Stimulated activated CD8-positive, alpha-beta memory T cell treated with anti-CD3 and anti-CD28 coated beads, Interleukin-4, amount 100 ng/mL, for 4 hours (primary cell): Measurements from ENCODE around the gene FASTK.

ENCODE experiments used
- DNase-seq, 2 donors: peaks; one replicate each; pipeline ENCODE4 v3.0.0-alpha.2; 2020; ENCODE audit warnings: low read depth in 2 of 2, low spot score in 1 of 2

FASTK gene, protein sequence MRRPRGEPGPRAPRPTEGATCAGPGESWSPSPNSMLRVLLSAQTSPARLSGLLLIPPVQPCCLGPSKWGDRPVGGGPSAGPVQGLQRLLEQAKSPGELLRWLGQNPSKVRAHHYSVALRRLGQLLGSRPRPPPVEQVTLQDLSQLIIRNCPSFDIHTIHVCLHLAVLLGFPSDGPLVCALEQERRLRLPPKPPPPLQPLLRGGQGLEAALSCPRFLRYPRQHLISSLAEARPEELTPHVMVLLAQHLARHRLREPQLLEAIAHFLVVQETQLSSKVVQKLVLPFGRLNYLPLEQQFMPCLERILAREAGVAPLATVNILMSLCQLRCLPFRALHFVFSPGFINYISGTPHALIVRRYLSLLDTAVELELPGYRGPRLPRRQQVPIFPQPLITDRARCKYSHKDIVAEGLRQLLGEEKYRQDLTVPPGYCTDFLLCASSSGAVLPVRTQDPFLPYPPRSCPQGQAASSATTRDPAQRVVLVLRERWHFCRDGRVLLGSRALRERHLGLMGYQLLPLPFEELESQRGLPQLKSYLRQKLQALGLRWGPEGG

DNA sequence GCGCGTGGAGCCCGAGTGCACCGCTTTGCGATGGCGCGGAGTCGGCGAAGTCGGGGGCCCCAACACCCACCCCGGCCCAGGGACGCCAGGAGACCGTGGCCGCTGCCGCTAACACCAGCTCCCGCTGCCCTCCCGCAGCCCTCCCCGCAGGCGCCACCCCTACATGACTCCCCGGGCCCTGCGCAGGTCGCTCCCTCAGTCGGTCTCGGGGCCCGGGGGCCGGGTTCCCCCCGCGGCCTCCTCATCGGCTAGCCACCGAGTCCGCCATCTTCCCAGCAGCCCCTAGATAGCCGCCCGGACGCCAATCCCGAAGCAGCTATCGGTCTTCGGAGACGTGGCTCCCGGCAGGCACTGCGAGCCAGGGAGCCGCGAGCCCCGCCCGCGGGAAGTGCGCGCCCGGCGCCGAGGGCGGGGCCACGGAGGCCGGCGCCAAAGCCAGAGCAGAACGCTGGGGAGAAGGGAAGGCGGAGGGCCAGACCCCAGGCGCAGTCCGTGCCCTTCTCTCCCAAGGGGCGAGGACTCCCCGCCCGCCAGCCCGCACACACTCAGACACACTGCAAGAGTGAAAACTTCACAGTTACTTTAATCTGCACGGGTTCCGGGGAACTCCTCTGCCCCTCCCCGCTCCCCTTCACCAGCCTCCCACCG, at the start of gene FASTK:
FASTK (minus strand) TSS at position 288 of the 648 bp plus-strand sequence; CDS start at position 245, 43 bp downstream.
- DNase-seq = peak; percentile 59 to 74

- DNase-seq = no peak
These were observed 49.5 kb upstream of the FASTK start for GRCh38 chr7:151129960-151130591.

DNA sequence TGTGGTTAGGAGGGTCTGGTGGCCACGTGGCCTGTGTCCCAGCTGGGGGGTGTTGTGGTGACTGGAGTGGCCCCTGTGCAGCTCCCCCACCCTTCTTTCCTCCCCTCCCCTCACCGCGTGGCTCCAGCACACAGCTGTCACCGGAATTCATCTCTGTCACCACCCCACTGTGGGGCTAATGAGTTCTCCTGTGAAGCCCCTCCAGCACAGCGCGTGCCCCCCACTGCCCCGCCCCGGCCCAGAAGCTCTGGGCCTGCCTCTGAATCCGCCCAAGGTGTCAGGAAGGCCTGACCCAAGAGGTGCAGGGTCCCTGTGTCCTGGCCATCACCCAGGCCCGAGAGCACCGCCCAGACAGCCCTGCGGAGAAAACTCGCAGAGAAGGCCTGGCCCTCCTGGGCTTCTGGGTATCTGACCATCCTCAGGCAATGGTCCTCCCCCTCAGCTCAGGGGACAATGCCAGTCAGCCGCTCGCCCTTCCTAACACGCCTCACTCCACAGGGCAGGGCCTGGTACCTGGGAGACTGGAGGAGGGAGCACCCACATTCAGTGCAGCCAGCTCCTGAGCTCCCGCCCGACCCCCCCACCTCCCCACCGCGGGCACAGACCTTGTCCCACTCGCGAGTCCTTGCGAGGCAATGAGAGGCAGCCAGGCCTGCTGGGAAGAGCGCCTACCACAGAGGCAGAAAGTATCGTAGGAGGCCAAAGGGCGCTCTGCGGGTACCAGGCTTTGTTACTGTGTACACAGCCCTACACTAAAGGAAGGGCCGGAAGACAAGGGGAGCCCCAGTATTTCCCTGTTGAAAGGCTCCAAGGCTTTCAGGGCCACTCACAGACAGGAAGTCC, 48.7 kb upstream of the FASTK start:
- no peak for DNase-seq

- DNase-seq = no peak
These were observed 48.1 kb upstream of the FASTK start for GRCh38 chr7:151128716-151129115.

DNA sequence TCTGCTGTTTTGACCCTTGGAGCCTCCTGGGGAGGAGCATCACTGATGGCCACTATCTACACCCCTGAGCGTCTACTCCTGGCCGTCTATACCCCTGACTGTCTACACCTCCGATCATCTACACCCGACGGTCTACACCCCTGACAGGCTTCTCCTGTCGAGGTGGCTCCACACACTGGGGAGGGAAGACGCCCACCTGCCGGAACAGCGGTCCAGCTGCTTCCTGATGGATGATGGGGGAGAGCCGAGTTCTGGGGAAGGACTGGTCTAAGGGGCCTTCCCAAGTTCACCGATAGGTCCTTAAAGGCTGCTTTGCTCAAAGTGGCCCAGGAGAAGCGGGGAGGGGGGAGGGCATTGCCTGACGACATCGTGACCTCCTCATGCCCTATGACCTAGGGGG, 47.5 kb upstream of the FASTK start:
- DNase-seq = no peak

GRCh38 chr7:151126491-151127137, 46.0 kb upstream of the FASTK start:
- no peak for DNase-seq

DNA sequence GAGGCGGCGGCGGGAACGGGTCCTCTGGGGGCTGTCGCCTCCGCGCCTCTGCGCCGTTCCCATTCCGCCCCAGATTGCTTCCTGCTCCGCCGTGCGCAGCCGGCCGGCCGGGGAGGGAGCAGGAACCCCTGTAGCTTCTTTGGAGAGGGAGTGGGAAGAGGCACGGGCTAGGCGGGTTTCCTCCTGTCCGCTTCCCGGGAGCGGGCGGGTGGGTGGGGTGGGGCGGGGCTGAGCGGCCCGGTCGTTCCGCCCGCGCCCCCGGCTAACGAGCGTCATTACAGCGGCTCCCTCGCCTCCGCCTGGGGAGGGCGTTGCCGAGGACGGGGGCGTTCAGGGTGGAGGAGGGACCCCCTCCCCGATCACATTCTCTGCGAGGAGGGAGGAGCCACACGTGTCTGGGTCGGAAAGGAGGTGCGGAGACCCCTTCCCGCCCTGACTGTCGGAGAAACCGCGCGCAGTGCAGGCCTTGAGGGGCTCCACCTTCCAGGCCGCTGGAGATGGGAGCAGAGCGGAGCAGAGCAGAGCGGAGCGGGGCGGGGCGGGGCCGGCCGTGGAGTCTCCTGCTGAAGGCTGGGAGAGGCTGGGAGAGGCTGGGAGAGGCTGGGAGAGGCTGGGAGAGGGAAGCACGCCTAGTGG, 45.4 kb upstream of the FASTK start:
- no peak for DNase-seq

- DNase-seq = no peak
These were observed 44.8 kb upstream of the FASTK start for GRCh38 chr7:151125470-151125845.

DNA sequence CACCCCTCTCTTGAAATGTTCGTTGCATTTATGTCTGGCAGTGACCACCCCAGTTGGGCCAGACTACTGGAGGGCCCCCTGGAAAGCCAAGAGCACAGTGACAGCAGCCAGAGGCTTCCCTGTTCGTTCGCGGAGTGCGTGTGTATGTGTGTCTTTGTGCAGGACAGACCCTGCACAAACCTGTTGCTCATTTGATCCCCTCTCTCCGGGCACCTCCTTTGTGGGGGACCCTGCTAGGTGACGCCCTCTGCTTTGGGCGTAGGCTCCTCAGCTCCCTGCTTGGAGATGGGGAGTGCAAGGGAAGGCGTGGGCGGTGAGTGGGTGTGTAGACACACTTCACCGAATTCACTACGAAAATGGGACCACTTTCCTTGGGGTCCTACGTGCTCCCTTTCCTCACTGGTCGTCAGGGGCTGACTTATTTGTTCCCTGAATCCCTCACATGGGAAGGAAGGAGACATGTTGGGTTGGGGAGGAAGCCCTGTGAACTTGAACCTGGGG, 44.3 kb upstream of the FASTK start:
- DNase-seq = no peak

DNA sequence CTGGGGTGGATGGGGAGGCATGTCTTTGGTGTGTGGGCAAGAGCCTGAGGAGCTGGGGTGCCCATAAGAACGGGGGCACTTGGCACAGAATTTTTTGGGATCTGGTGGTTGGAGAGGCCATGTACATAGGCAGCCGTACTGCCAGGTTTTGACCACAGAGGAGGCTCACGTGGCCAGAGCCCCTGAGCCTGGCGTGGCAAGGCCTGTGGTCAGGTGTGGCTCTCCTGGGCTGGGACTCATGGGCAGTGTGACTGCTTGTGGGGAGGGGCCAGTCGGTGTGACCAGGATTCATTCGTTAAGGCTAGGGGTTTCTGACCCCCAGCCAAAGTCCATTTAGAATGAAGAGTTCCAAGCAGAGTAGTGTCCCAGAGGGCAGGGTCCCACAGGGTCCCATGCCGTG, 43.9 kb upstream of the FASTK start:
- no peak for DNase-seq

DNA sequence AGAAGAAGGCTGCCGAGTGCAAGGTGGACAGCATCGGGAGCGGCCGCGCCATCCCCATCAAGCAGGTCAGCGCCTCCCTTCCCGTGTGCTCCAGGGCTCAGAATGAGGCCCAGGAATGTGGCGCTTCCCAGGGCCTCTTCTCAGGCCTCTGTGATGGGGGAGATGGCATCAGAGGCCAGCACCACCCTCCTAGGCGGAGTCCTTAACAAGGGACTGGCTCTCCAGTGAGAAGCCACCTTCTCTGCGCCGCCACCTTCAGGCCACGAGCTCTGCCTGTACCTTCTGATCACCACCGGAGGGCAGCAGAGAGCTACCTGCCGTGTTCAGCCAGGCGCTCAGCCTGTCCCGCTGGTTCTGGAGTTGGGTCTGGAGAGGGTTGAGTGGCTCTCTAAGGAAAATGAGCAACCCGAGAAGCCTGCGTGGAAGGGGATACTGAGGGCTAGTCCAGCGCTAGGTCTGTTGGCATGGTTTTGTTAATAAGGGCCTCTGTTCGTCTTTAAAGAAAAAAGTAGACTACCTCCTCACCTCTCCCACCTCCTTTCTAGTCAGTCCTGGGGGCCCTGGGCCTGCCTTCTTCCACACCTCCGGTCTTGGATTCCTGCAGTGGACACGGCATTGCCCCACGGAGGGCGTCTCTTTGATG, 43.3 kb upstream of the FASTK start:
- DNase-seq = peak; percentile 47 to 78

- DNase-seq = no peak
These were observed 42.7 kb upstream of the FASTK start for GRCh38 chr7:151123158-151123821.

- DNase-seq = no peak
These were observed 42.2 kb upstream of the FASTK start for GRCh38 chr7:151122796-151123157.

DNA sequence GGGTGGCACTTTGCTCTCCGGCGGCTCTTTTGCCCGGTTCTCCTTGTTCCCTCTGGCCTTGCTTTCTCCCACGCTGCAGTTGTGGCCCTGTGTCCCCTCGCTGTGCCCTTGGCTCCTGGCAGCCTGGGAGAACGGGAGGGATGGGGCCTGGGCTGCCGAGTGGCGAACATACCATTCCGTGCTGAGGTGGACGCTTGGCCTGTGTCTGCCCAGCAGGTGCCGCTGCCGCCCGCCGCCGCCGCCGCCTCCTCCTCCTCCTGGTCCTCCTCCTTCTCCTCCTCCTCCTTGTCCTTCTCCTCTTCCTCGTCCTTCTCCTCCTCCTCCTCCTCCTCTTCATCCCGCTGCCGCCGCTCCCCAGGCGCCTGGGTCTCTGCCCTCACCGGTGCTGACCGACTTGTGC, 41.7 kb upstream of the FASTK start:
- no peak for DNase-seq

DNA sequence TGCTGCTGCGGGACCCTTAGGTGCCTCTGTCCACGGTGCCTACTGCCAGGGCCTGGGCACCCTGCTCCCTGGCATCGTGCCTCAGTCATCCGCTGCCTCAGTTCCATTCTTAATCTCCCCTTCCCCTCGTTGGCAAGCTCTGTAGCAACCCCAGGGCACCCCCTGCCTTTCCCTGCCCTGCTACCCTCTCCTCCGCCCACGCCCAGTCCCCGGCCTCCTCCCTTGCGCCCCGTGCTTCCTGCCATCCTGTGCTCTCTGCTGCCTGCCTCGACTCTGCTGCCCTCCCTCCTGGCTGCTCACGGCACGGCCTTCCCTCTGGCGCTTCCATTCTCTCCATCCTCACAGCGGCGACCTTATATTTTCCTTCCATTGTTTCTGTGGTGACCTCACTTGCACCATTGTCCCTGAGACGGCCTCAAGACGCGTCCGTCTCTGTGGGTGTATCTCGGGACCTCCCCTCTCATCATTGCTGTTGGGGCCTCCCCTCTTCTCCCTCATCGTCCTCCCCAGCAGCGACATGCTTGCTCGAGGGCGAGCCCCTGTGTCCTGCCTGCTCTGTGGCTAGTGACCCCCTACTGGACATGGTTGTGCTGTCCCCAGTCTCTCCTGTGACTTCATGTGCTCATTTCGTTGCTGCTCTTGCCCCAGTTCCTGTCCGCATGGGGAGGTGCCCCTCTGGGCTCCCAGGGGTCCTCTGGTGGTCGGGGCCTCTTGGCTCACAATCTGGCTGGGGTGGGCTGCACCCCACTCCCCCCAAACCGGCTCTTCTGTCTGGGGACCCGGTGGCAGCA, 41.0 kb upstream of the FASTK start:
- DNase-seq = no peak

GRCh38 chr7:151120896-151121295, 40.3 kb upstream of the FASTK start:
- DNase-seq = no peak

DNA sequence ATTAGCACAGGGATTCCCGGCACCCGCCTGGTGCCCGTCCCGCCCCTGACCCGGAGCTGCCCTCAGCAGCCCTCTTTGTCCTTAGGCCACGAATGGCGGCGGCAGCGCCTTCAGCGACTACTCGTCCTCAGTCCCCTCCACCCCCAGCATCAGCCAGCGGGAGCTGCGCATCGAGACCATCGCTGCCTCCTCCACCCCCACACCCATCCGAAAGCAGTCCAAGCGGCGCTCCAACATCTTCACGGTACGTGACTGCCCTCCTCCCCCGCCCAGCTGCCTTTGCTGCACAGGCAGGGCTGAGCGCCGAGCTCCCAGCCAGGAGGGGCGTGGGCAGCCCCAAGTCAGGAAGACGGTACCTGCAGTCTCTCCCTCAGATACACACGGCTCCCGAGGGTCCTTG, 39.3 kb upstream of the FASTK start:
- no peak for DNase-seq

- no peak for DNase-seq
These were observed 38.4 kb upstream of the FASTK start for GRCh38 chr7:151119055-151119415.
